ENCODE data around the gene CLEC2L.

DNA sequence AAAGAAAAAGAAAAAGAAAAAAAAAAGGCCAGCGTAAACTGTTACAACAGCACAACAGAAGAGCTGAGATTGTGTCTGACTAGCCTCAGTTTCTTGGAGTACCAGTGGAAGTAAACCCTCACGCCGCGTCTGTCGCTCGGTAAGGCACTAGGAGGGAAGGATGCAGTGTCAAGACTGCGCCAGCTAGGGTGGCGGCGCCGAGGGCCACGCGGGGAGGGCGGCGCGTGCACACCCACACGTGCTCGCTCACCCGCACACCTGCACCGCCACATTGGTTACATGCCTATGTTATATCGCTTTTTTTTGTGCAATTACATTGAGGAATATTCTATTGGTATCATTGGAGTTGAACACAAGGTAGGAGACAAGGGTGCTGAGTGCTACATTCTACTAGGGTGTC is 48.2 kb downstream of the CLEC2L start:
- TF ChIP-seq FOXK2 (IDR thresholded peaks at IDR 0.05), result no peak
- no peak for TF ChIP-seq FOXM1 (IDR thresholded peaks at IDR 0.05; ENCODE audit: borderline replicate concordance)
- TF ChIP-seq ZNF384 (IDR thresholded peaks at IDR 0.05), result no peak
- no peak for TF ChIP-seq FOXA1 (IDR thresholded peaks at IDR 0.05)
- TF ChIP-seq NFRKB (IDR thresholded peaks at IDR 0.05), result no peak
- no peak for TF ChIP-seq BHLHE40 (IDR thresholded peaks at IDR 0.05; ENCODE audit: borderline replicate concordance)
